ENCODE data around the gene WSCD2.

DNA sequence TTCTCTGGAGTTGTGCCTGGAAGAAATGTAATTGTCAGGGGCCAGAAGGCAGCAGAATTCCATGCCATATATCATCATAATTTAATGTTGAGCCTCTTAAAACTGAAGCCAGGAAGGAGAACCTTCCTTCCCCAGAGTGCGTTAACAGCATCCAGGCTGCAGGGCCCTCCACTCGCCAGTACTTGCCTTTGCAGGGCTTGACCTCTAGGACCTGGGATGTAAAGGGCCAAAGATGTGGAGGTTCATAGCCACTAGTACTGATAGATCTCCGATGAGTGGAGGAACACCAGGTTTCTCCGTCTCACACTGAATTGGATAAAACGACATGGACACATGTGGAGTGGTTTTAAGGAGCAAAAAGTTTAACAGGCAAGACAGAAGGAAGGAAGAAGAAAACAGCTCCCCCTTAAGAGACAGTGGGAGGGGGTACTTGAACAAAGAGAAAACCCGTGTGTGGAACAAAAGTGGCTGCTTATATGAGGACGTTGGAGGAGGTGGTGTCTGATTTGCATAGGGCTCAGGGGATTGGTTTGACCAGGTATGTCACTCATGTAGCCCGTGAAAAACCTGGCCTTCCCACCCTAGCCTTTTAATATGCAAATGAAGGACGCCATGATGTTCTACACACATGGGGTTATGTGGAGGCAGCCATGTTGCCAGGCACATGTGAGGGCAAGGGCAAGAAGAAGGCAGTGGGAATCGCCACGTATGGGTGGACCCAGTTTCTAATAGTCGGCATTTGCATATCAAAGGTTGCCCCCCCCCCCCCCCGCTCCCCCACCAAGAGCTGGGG is 38.8 kb upstream of the WSCD2 start:
- TF ChIP-seq, protein P1, sequence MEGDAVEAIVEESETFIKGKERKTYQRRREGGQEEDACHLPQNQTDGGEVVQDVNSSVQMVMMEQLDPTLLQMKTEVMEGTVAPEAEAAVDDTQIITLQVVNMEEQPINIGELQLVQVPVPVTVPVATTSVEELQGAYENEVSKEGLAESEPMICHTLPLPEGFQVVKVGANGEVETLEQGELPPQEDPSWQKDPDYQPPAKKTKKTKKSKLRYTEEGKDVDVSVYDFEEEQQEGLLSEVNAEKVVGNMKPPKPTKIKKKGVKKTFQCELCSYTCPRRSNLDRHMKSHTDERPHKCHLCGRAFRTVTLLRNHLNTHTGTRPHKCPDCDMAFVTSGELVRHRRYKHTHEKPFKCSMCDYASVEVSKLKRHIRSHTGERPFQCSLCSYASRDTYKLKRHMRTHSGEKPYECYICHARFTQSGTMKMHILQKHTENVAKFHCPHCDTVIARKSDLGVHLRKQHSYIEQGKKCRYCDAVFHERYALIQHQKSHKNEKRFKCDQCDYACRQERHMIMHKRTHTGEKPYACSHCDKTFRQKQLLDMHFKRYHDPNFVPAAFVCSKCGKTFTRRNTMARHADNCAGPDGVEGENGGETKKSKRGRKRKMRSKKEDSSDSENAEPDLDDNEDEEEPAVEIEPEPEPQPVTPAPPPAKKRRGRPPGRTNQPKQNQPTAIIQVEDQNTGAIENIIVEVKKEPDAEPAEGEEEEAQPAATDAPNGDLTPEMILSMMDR (IDR thresholded peaks at IDR 0.05; ENCODE audit: borderline replicate concordance, extremely low read depth, low read length, poor library complexity, severe bottlenecking) = no peak
- TF ChIP-seq EZH2 (IDR thresholded peaks at IDR 0.05; ENCODE audit: borderline replicate concordance, low read depth, low read length, severe bottlenecking) = no peak
